ELR (cell line): ENCODE data around the gene MYL4.
A peak's percentile ranks its signal among the peaks of the same experiment; 100 is the strongest.
"Not testable (repeated sequence)": the region's sequence is repeated elsewhere in the genome, so short reads cannot be mapped to it uniquely, and the experiment has no call there.

ENCODE experiments used
- DNase-seq: peaks from one replicate; pipeline ENCODE4 v3.0.0-alpha.2; 2015; ENCODE audit warnings: low read depth

The MYL4 gene

DNA sequence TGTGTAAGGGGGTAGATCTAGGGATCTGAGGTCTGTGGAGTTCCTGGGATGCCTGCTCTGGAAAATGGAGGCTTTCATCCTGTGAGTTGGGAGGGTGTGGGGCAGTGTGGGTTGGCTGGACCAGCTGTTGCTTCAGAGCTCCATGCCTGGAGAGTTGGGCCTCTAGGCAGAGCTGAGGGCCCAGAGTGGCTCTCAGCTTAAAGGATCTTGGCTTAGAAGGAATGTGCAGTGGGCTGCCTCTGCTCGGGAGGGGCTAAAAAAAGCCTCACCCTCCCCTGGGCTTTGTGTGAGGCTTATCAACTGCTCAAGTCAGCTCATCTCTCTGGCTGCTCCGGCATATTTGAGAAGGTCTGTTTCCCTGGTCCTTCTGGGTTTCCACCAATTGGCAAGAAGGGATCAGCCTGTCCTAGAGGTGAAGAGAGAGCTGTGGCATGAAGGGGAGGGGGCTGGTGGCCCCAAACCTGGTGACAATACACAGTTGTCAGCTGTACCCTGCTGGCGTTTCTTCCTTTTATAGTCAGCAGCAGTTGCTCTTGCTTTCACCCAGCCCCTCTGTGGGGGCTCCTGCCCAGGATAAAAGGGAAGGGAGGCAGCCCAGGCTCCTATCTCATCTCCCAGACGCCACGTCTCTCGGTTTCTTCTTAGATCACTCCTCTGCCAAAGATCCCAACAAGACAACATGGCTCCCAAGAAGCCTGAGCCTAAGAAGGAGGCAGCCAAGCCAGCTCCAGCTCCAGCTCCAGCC is at the start of gene MYL4:
Gene MYL4 (plus strand): TSS at position 605 of the 745 bp plus-strand sequence. CDS start 75 bp downstream, at position 680.
- DNase-seq: no peak

DNA sequence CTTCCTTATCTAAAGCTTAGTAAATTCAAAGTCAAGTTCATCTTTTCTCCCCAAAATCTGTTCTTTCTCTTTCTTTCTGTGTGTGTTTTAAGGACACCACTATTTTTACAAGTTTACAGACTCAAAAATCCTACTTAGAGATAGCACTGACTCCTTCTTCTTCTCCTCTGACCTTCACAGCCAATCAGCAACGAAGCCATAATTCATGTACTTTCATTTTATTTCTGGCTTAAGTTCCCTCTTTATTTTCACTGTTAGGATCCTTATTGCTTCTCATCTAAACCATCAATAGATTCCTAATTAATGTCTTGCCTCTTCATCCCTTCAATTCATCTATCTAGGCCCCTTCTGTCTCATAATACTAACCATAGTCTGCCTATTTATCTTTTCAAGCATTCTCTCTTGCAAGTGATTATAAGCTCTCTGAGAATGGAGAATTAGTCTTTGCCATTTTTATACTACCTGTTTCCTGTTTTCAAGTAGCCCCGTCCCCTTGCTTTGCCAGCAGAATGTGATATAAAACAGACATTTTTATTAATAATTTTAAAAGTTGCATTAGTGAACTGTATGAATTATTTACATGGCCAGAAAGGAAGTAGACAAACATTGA is 47.0 kb upstream of the MYL4 start:
- no peak for DNase-seq

DNA sequence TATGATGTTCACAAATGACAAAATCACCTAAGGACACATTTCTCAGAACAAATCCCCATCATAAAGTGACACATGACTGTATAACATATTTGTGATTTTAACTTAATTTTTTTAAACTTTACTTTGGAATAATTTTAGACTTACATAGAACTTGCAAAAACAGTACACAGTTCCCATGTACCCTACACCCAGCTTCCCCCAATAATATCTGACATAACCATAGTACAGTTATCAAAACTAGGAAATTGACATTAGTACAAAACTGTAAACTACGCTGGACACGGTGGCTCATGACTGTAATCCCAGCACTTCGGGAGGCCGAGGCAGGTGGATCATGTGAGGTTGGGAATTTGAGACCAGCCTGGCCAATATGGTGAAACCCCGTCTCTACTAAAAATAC is 44.9 kb upstream of the MYL4 start:
- no peak for DNase-seq

DNA sequence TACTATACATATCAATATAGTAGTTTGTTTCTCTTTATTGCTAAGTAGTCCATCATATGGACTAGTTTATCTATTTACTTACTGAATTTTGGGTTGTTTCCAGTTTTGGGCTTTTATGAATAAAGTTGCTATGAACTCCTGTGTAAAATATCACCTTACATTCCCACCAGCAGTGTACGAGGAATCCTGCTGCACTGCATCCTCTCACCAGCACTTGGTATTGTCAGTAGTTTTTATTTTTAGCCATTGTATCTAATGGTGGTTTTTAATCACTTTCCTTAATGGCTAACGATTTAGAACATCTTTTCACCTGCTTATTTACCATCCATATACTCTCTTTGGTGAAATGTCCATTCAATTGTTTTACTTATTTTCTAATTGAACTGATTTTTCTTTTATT is 44.0 kb upstream of the MYL4 start:
- DNase-seq: no peak

DNA sequence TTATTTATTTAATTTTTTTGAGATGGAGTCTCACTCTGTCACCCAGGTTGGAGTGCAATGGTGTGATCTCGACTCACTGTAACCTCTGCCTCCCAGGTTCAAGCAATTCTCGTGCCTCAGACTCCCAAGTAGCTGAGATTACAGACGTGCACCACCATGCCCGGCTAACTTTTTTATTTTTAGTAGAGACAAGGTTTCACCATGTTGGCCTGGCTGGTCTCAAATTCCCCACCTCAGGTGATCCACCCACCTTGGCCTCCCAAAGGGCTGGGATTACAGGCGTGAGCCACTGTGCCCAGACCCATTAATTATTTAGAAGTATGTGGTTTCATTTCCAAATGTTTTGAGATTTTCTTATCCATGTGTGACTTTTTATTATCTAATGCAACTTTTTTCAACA is 42.3 kb upstream of the MYL4 start:
- not testable (repeated sequence) for DNase-seq

DNA sequence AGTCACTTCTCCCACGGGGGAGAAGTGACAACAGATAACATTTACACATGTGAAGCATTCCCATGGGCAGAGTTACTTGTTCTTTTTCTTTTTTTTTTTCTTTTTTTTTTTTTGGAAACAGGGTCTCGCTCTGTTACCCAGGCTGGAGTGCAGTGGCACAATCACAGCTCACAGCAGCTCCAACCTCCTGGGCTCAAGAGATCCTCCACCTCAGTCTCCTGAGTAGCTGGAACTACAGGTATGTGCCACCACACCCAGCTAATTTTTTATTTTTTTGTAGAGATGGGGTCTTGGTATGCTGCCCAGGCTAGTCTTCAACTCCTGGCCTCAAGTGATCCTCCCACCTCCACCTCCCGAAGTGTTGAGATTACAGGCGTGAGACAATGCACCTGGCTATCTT is 40.3 kb upstream of the MYL4 start:
- not testable (repeated sequence) for DNase-seq

DNA sequence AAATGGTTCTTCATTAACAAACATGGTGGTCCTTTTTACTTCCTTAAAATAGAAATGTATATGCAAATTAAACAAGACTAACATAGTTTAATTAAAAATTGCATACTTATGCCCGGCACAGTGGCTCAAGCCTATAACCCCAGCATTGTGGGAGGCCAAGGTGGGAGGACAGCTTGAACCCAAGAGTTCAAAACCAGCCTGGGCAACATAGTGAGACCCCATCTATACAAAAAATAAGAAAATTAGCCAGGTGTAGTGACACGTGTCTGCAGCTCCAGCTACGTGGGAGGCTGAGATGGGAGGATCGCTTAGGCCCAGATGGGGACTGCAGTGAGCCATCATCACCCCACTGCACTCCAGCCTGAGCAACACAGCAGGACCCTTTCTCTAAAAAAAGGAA is 38.4 kb upstream of the MYL4 start:
- DNase-seq: no peak

DNA sequence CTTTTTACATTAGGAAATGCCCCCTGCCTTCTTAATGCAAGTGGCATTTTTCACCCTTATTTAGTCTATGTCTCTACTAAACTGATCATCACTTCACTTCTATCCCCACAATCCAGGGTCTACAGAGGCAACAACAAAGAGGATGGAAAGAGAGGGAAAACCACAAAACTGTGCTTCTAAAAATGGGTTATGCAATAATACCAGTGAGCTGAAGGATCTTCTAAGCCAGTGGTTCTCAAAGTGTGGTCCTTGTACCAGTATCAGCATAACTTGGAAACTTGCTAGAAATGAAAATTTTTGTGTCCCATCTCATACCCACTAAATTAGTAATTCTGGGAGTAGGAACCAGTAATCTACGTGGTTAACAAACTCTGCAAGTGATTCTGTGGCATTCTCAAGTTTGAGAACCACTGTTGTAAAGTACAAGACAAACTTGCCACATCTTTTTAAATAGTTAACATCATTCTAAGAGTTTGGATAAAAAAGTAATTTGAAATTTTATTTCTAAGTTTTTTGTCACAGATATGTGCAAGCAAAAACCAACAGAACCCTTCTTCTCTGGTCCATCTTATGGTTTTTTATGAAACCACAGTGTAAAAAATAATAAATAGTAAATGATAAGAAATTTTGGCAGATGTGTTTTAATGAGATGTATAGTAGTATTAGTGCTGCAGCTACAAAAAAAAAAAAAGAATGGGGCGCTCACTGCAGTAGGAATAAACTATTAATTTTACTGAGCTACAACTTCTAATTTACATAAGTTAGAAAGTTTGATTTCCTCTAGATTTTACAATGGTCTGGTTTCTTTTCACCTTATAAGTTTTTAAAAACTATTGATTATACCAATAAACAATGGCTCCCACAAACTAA is 36.2 kb upstream of the MYL4 start:
- no peak for DNase-seq

DNA sequence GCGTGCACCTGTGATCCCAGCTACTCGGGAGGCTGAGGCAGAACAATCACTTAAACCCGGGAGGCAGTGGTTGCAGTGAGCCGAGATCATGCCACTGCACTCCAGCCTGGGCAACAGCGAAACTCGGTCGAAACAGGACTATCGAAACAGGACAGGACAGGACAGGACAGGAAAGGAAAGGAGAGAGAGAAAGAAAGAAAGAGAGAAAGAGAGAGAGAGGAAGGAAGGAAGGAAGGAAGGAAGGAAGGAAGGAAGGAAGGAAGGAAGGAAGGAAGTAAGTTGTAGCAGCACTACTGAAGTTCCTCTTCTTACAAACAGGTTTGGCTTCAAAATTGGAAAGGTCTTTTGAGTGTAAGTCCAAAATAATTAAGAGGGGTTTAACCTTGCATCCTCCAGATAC is 34.3 kb upstream of the MYL4 start:
- DNase-seq: not testable (repeated sequence)

DNA sequence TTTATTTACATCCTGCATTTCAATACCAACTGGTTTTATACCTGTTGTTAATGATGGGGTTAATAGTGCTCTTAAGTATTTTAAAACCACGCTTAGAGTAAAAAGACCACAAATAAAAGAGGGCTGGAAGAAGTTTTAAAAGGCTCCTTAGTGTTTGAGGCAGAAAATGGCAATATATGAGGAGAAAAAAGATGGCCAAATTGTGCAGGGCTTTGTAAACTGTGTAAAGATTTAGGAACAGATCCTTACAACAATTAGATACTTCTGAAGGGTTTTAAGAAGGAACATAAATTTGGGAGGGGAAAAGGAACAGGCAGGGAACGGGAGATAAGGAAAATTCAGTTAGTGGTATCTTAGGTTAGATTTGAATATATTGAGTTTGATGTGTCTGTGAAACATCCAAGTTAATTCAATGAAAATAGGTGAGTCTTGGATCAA is 32.7 kb upstream of the MYL4 start:
- no peak for DNase-seq

DNA sequence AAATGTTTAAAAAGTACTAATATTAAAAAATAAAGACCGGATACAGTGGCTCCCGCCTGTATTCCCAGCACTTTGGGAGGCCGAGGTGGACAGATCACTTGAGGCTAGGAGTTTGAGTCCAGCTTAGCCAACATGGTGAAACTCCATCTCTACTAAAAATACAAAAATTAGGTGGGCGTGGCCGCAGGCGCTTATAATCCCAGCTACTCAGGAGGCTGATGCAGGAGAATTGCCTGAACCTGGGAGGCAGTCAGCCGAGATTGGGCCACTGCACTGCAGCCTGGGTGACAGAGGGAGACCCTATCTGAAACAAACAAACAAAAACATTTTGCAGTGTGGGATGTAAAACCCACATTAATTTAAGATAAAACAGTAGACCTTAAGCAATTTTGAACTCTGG is 31.9 kb upstream of the MYL4 start:
- DNase-seq: no peak

DNA sequence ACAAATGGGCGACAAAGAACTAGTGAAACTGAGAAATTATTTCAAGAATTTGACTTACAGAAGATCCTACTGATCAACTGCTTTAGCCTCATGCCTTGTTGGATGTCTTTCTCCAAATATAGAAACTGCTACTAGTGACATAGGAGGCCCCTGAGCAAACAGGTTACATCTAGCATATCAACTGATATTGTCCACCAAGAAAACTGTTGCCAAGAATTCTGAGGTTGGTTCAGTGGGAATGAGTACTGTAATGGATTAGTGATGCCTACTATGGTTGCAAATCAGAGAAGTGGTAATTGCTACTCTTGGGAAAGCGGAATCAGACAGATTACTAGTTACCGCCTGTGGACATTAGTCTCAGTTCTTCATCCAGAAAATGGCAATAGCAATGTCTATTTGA is 30.0 kb upstream of the MYL4 start:
- no peak for DNase-seq

DNA sequence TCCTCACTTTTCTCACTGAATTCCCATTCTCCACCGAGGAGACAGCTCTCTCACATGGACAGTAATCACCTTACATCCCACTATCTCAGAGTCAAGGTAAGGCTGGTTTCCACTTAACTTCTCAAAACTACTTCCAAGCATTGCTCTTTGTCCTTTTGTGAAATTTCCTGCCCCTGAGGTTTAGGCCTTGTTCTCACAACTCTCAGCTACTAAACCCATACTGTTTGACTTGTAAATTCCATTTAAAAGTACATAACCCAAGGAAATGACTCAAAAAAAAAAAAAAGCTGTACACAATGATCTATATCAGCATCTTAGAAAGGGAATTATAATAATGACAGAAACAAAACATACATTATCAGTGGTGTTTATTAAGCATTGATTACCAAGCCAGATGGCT is 28.8 kb upstream of the MYL4 start:
- no peak for DNase-seq

DNA sequence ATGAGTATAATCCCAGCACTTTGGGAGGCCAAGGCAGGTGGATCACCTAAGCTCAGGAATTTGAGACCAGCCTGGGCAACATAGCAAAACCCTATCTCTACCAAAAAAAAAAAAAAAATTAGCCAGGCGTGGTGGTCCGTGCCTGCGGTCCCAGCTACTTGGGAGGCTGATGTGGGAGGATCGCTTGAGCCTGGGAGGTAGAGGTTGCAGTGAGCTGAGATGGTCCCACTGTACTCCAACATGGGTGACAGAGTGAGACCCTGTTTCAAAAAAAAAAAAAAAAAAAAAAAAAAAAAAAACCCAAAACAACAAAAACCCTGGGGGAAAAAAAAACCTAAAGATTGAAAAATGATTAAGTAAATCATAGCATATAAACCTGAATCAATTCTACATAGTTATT is 28.2 kb upstream of the MYL4 start:
- DNase-seq: not testable (repeated sequence)

DNA sequence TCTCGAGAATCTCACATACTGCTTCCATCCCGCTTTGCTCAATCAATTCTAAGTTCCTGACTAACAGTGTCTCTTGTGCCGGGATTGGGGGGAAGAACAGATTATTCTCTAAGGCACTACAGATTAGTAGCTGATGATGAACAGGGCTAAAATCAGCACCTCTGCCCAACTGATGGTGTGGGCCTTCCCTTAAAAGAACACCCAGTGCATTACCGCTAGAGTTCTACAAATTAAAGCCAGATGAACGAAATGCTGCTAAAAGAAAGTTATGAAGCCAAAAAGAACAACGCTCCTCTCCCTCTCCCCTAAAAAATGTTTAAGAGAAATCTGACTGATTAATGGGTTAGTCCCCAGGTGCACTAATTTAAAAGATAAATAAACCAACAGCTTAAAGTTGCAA is 24.5 kb upstream of the MYL4 start:
- DNase-seq: no peak

DNA sequence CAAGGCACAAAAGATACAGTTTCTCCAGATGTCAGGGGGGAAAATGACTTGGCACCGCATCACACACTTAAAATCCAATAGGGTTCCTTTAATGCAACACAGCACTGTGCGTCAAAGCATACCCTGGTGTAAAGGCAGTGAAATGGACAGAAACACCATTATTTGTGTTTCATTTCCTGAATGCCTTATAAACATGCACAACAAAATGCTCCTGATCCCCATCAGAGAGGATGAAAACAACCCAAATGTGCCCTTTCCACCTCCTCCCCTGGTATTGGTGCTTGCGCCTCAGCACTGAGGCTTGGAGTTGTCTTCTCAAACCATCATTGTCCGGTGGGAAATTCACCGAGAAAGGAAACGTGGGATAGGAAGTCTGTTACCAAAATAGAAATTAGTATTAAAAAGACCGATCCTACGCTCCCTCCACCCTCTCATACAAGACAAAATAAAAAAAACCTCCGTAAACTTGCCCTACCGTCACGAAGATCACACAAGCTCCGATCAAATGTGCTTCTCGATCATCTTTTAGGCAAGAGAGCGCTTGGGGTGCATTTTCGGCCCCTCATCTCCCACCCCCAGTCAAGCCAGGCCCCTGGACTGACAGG is 20.8 kb upstream of the MYL4 start:
- peak; percentile 79 for DNase-seq

DNA sequence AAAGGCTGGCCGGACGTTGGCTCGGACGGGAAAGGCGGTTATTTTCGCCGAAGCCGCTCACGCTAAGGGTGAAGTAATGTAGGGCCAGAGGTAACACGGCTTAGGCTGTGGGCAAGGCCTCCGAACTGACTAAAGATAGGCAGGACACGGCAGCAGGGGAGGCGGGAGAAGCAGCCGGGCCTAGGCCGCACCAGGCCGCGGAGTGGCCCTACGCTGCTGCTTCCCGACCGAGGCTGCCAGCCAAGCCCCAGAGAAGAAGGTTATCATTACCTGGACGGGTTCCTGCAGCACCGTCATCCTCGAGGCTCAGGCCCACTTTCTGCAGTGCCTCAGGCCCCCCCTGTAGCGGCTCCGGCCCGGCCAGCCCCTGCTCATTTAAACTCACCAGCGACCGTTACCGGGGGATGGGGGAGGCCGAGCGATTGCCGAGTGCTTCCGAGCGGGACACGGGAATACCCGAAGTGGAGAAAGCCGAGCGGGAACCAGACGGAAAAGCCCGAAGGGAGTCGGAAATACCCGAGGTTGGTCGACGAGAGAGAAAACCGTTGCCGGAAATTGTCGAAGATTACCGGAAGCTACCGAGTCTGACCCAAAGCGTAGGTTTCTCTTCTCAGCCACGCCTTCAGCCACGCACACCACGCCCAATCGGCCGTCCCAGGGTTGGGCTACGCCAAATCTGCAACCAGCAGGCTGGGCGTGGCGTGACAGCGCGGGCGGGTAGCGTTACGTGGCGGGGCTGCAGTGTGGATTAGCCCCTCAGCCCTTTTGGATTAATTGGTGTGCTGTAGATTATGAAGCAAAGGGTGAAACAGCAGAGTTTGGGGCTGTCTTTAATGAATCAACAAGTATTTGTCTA is 20.0 kb upstream of the MYL4 start, which contains the start of gene CDC27:
Gene CDC27 (minus strand): TSS at position 420 of the 856 bp plus-strand sequence. CDS start 123 bp downstream, at position 297.
- peak; percentile 100 for DNase-seq

DNA sequence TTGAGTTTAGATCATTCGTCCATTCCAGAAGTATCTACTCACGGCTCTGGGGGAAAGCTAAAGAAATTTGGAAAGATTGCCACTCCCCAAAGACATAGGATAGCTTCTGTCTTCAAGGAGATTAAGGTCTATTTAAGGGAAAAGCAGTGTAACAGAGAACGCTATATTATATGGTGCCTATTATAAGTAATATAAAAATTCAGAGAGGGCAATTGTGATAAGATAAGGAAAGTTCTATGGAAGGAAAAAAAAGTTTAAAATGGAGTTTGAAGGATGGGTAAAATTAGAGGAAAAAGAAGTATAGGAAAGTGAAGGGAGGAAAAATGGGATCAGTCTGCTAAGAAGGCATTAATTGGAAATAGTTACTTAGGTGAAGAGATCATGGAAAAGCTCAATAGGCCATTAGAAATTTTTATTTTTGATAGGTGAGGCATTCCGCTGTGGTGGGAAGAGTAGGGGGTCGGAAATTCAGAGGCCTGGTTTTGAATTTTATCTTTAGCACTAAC is 19.4 kb upstream of the MYL4 start:
- DNase-seq: no peak

DNA sequence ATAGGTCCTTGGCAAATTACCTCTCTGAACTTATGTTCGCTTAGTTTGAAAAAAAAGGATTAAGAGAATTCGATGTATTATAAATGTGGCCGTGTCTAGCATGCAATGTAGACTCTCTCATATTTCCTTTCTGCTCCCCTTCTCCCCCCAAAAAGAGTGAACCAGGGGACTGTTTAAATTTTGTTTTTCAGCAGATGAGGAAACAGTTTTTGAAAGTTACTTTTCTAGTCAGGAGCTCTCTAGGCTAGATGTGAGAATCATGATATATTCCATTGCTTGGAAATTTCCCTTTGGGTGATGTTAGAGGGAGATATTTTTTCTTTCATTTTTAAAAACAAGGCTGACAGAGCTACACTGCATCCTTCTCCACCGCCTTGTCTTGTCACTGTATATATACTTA is 18.9 kb upstream of the MYL4 start:
- DNase-seq: no peak

DNA sequence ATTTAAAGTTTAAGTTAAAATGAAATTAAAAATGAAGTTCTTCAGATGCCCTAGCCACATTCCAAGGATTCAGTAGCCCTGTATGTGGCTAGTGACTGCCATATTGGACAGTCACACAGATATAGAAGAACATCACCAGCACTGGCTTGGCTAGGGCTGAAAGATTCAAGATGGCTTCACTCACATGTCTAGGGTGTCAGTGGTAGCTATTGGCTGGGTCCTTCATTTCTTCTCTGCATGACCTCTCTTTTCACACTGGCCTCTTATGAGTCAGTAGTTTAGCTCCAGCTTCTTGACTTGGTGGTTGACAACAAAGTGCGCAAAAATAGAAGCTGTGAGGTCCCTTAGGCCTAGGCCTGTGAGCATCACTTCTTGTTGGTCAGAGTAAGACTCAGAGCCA is 18.4 kb upstream of the MYL4 start:
- no peak for DNase-seq

DNA sequence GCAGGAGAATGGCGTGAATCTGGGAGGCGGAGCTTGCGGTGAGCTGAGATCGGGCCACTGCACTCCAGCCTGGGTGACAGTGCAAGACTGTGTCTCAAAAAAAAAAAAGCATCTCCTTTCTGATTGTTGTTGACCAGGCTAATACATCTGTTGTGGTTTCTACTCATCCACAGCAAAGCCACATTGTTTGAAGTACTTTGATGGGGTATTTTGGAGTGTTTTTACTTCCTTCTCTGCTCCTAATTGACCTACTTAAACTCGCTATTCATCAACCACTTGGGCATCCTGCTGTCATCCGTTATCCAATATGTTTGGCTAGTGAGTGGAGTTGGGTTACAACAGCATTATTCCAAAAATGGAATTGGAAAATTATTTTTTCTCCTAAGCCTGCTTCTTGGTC is 16.6 kb upstream of the MYL4 start:
- DNase-seq: no peak
